ENCODE data around the gene DGKH. TPM values are rescaled to one million over a fixed set of nuclear protein-coding genes. Genes with fewer than 3 reads are reported as not detected.
"Not testable (repeated sequence)": the region's sequence is repeated elsewhere in the genome, so short reads cannot be mapped to it uniquely, and the experiment has no call there.

Gene DGKH
- total and polyA plus RNA-seq, 9 donors, result 2.1 to 14.1 (median 9.3) TPM

- Histone ChIP-seq H3K36me3 (no peaks in the 10 kb centered on the region), H3K9me3 (no peaks in the 10 kb centered on the region), H3K4me3 (no peak overlapping the region), H3K27ac (no peak overlapping the region), H3K27me3 (no peaks in the 10 kb centered on the region), H3K4me1 (ENCODE audit: insufficient read depth) (no peaks in the 10 kb centered on the region)
- no peak for DNase-seq
- WGBS, 3 donors, result 88 to 93% (median 92%) methylated on average over 3 of the region's 3 CpGs
- intact Hi-C loops (cut with DNase I), result no loop called here
- TF ChIP-seq CTCF (IDR thresholded peaks at IDR 0.05) (no peak), EP300 (IDR thresholded peaks at IDR 0.05) (no peak), POLR2A (IDR thresholded peaks at IDR 0.05) (no peak)
These were observed 106.8 kb downstream of the DGKH start for GRCh38 chr13:42155251-42155650.

- H3K27me3 ChIP-seq; H3K4me1 ChIP-seq (ENCODE audit: insufficient read depth); H3K27ac ChIP-seq; DNase-seq; H3K4me3 ChIP-seq; intact Hi-C loops (cut with DNase I); H3K36me3 ChIP-seq; H3K9me3 ChIP-seq: not testable (repeated sequence)
- WGBS, 3 donors, result 87 to 92% (median 92%) methylated on average over 1 to 2 of the region's 2 CpGs
These were observed 114.9 kb downstream of the DGKH start for GRCh38 chr13:42163338-42163737.

DNA sequence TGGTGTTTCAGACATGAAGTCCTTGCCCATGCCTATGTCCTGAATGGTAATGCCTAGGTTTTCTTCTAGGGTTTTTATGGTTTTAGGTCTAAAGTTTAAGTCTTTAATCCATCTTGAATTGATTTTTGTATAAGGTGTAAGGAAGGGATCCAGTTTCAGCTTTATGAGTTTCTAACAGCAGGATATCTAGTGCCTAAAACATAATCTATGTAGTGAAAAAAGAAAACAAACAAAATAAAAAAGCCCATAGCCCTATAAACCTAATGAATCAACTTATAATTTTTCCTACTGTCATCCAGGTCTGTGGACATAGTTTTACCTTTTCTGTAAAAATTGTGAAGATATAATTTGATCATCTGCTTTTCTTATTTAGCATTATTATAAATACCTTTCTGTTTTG, 115.5 kb downstream of the DGKH start:
- H3K27me3 ChIP-seq; H3K9me3 ChIP-seq; H3K36me3 ChIP-seq; intact Hi-C loops (cut with DNase I); DNase-seq; H3K27ac ChIP-seq; H3K4me3 ChIP-seq; H3K4me1 ChIP-seq (ENCODE audit: insufficient read depth): not testable (repeated sequence)

DNA sequence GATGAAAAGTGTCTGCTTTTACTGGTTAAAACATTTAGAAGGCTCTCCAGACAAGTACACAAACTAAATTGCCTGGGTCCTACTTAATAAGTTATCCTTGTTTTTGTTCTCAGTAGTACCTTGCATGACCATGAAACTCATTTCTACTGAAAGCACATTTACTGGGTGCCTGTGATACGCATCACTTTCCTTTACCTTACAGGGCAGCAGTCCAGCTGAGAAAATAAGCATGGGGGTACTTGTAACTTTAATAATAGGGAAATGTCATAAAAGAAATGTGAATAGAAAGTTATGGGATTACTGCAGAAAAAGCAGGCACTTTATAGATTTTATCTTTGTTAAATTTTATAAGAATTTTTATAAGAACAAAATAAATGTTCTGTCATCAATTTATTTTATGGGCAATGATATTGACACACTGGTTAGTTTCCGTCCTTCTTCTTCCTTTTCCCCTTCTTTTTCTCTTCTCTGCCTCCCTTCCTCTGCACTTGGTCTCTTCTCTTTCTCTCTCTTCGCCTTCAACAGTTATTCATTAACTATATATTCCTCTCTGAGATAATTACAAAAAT, 116.2 kb downstream of the DGKH start:
- intact Hi-C loops (cut with DNase I), result no loop called here
- Histone ChIP-seq H3K36me3 (no peaks in the 10 kb centered on the region), H3K4me3 (no peak overlapping the region), H3K27me3 (no peaks in the 10 kb centered on the region), H3K4me1 (ENCODE audit: insufficient read depth) (no peaks in the 10 kb centered on the region), H3K9me3 (no peaks in the 10 kb centered on the region), H3K27ac (no peak overlapping the region)
- TF ChIP-seq POLR2A (IDR thresholded peaks at IDR 0.05), result no peak
- no peak for TF ChIP-seq EP300 (IDR thresholded peaks at IDR 0.05)
- TF ChIP-seq CTCF (IDR thresholded peaks at IDR 0.05), result no peak
- WGBS, 3 donors, result 96 to 97% (median 96%) methylated on average over 3 of the region's 3 CpGs
- DNase-seq, result no peak

DNA sequence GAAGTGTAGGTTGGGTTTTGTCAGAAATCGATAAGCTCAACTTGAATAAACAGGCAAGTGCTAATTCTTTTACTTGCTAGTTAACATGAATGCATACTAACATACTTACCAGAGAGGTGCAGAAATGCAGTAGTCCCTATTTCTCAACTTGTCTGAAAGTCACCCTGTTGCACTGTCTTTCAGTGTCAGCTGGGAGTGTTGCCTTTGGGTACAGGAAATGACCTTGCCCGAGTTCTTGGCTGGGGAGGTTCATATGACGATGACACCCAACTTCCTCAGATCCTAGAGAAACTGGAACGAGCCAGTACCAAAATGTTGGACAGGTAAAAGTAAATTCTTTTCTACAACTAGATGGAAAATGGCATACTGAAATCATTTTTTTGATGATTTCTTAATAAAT, 120.0 kb downstream of the DGKH start:
- H3K9me3 ChIP-seq, result no peaks in the 10 kb centered on the region
- TF ChIP-seq CTCF (IDR thresholded peaks at IDR 0.05) (no peak), EP300 (IDR thresholded peaks at IDR 0.05) (no peak), POLR2A (IDR thresholded peaks at IDR 0.05) (no peak)
- intact Hi-C loops (cut with DNase I), result no loop called here
- no peak overlapping the region for H3K4me3 ChIP-seq
- no peak overlapping the region for H3K27ac ChIP-seq
- DNase-seq, result no peak
- H3K4me1 ChIP-seq (ENCODE audit: insufficient read depth), result no peaks in the 10 kb centered on the region
- H3K27me3 ChIP-seq, result no peaks in the 10 kb centered on the region
- 93 to 96% (median 95%) methylated on average over 4 of the region's 4 CpGs for WGBS, 3 donors
- H3K36me3 ChIP-seq, result no peaks in the 10 kb centered on the region

DNA sequence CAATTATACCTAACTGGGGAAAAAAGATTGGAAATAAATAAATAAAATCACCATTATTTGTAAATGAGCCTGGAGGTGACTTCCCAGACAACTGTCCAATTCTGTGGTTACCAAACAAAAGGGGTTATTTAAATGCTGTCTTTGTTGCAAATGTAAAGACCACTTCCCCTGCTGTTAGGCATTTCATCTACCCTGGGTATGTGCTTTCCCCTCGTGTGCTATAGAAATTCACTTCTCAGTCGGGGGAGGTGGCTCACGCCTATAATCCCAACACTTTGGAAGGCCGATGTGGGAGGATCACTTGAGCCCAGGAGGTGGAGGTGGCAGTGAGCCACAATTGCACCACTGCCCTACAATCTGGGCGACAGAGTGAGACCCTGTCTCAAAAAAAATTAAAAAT, 121.6 kb downstream of the DGKH start:
- Histone ChIP-seq H3K4me1 (ENCODE audit: insufficient read depth) (no peaks in the 10 kb centered on the region), H3K9me3 (no peaks in the 10 kb centered on the region), H3K27me3 (no peaks in the 10 kb centered on the region), H3K27ac (no peak overlapping the region), H3K4me3 (no peak overlapping the region), H3K36me3 (no peaks in the 10 kb centered on the region)
- intact Hi-C loops (cut with DNase I), result no loop called here
- no peak for DNase-seq
- 67 to 73% (median 67%) methylated on average over 5 of the region's 5 CpGs for WGBS, 3 donors
- no peak for TF ChIP-seq POLR2A (IDR thresholded peaks at IDR 0.05)
- TF ChIP-seq CTCF (IDR thresholded peaks at IDR 0.05), result no peak
- TF ChIP-seq EP300 (IDR thresholded peaks at IDR 0.05), result no peak

All from ovary (tissue), 9 donors.